GM18858 (cell line): ENCODE measurements around the gene CRYBA2.

Source experiments
- ATAC-seq: cut with Tn5 transposase; IDR thresholded peaks from one replicate; pipeline ENCODE4 v1.9.1; 2021; ENCODE audit not compliant: unreplicated experiment

Gene CRYBA2

DNA sequence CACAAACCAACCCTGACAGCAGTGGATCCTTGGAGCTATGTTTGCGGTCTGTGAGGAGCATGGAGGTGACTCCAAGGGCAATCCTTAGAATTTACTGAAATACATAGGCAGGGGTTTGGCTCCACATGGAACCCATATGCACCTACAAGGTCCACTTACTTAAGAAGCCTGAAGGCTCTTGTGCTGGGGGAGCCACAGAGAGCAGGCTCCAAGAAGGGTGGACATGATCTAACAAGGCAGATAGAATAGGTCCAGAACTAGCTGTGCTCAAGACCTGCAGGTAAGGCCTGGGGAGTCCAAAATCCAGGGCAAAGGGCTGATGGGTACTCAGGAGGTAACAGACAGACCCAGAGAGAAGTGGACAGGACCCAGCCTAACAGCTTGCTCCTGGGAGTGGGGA is 34.9 kb downstream of the CRYBA2 start:
- no peak for ATAC-seq

DNA sequence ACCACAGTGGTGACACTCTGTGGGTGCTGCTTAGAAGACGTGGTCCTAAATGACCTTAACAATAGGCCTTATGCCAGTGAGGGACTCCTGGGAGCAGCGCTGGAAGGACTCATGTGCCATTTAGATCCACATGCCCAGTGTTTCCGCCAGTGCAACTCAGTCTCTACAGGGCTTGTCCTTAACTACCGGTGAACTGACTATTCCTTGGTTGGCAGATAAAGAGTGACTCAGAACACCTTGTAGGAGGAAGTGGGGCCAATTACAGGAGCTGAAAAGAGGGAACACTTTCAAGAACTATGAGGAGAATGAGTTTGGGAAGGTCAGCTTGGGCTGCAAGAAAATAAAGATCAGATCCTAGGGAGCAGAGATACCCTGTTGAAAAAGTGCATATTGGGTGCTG is 35.6 kb downstream of the CRYBA2 start:
- ATAC-seq = no peak

DNA sequence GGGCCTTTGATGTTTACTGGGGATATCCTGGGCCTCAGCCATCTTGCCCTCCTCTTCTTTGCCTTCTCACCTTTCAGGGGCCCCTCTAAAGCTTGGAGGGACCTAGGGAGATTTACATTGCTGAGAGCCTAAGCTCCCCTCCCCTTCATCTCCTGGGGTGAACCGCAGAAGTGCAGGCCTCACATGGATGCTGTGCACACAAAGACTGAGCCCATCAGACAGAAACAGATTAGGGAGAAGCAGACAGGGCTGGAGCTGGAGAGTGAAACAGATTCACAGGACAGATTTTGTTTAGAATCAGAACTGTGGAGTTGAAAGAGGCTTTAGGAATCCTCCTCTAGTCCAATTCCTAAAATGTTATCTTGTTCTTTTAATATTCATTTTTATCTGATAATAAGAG is 37.2 kb downstream of the CRYBA2 start:
- ATAC-seq = no peak

DNA sequence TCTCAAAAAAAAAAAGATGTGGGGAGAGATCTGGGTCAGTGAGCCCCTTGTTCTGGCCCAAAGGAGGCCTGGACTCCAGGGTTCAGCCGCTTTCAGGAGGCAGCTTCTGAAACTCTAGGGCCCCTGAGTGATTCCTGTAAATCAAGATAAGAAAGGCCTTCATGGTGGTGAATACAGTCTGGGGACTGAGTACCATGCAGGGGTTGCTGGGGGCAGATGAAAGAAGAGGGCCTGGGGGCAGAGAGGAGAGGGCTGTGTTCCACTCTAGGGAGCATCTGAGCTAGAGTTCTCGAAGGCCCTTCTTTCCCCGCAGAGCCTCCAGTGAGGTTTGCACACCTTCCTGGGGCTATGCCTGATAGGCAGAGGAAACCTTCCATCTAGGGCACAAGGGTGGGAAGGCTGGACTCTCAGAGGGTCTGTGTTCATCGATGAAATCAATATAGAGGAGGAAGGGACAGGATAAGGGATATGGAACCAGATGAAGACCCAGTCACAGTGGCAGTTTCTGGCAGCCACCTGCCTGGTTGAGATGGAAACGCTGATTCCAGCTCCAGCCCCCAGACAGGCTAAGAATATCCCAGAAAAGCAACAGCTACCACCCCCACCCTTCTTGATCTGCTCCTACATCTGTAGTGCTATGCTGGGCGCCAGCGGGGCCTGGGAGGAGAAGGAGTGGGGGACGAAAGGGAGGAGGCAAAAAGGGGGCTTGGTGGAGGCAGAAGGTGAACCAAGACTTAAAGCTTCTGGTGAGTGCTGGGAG is 38.5 kb downstream of the CRYBA2 start:
- ATAC-seq = no peak

- ATAC-seq = no peak
Measured at GRCh38 chr2:218953366-218953954, 39.8 kb downstream of the CRYBA2 start.

DNA sequence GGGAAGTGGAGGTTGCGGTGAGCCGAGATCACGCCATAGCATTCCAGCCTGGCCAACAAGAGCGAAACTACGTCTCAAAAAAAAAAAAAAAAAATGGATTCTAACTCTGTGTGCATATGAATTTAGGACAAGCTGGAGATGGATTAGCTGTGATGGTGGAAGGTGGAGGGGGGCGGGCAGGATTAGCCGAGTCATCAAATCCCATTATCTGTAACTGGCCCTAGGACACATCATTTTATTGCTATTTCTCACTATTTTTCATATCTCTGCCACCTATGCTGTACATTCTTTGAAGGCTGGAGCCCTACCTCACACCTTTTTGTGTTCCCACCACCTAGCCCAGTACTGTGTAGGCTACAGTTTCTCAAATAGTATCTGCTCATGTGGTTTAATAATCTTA is 41.1 kb downstream of the CRYBA2 start:
- no peak for ATAC-seq

DNA sequence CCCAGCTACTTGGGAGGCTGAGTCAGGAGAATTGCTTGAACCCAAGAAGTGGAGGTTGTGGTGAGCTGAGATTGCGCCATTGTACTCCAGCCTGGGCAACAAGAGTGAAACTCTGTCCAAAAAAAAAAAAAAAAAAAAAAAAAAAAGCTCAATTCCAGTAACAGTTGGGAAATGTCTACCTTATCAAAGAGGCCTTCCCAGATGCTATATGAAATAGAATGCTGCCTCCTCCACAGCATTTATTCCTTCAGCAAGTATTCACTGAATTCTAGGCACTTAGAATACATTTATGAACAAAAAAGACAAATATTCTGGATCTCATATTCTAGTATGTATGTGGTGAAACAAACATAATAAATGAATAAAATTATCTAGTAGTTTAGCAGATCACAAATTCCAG is 46.6 kb downstream of the CRYBA2 start:
- ATAC-seq = no peak

GRCh38 chr2:218944759-218945404 is 48.3 kb downstream of the CRYBA2 start:
- no peak for ATAC-seq
